Amygdala (tissue), 56 donors: ENCODE measurements around the gene IFI27.
"Not testable (repeated sequence)": the region's sequence is repeated elsewhere in the genome, so short reads cannot be mapped to it uniquely, and the experiment has no call there.

ENCODE experiments used
- DNase-seq, 56 donors: peaks; one replicate each; lab custom pipeline; 2025; lab: John Stamatoyannopoulos, UW

Gene IFI27

GRCh38 chr14:94144765-94145164 is 34.2 kb downstream of the IFI27 start:
- DNase-seq = no peak

DNA sequence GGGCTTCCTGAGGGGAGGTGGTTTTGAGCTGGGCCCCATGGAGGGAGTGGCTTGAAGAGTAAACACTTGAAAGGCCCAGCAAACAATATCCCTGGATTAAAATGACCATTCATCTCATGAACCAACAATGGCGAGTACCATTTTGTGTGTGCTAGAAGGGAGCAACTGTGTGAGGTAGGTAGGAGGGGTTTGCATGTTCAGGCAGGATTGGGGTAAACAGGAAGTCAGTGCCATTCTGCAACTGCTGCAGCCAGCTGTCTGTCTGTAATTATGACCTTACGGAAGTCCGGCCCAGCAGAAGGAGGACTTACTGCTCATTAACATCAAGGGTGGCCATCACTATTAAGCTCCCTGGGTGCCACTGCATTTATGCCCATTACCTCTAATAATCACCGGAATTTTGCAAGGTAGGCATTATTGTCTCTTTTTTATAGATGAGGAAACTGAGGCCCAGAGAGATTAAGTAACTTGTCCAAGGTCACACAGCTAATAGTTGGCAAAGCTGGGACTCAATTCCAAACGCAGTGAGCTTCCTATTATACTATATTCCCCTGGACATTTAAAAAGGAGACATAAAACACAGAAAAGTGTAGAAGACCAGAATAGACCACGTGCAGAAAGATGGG is 35.5 kb downstream of the IFI27 start:
- DNase-seq = no peak

GRCh38 chr14:94152676-94153075 is 42.1 kb downstream of the IFI27 start:
- DNase-seq = no peak

DNA sequence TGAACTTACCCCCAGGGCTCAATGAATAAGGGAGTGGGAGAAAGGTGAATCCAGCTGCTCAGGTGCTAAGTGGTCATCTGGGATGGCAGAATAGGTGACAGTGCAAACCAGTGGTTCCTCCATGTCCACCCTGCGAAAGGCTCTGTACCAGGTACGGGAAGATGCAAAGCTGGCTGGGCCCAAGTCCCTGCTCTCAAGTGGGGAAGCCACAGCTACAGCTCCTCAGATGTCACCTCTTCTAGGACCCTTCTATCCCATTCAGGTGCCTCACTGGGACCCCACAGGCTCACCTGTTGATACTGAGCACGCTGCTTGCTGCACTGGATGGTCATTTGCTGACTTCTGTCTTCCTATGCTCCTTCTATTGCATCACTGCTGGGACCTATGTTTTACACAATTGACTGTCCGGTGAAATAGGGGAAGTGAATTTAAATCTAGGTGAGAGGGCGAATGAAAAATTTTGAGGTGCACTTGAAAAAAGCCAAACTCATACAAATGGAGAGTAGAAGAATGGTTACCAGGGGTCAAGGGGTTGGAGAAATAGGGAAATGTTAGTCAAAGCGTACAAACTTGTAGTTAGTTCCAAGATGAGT is 43.3 kb downstream of the IFI27 start:
- DNase-seq = no peak

GRCh38 chr14:94156143-94156542 is 45.6 kb downstream of the IFI27 start:
- DNase-seq = not testable (repeated sequence)

GRCh38 chr14:94157197-94157596 is 46.7 kb downstream of the IFI27 start:
- no peak for DNase-seq

- no peak for DNase-seq
Measured at GRCh38 chr14:94158239-94158883, 47.8 kb downstream of the IFI27 start.

DNA sequence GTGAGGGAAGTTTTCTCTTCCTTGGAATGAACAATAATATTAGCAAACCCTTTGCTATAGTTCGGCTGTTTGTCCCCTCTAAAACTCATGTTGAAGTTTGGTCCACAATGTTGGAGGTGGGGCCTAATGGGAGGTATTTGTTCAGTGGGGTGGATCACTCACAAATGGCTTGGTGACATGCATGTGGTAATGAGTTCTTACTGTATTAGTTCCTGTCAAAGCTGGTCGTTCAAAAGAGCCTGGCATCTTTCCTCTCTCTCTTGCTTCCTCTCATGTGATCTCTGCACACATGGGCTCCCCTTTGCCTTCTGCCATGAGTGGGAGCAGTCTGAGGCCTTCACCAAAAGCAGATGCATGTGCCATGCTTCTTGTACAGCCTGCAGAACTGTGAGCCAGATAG is 50.5 kb downstream of the IFI27 start:
- DNase-seq = no peak

DNA sequence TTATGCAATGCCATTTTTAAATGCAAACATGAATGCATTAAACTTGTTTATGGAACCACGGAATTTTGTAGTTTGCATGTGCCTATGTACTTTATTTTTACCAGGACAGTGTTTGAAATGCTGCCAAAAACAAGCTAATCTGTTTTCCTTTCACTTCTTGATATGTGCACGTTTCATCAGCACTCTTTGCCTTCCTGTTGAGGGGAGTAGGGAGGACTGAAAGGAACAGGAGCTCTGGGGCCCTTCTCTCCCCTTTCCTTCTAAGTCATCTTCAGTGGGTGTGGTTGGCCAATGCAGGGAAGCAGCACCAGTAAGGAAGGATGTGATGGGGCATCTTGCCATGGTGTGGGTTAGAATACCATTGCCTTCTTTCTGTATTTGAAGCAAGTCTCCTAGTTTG is 51.4 kb downstream of the IFI27 start:
- DNase-seq = no peak

- DNase-seq = no peak
Measured at GRCh38 chr14:94162466-94162865, 51.9 kb downstream of the IFI27 start.

DNA sequence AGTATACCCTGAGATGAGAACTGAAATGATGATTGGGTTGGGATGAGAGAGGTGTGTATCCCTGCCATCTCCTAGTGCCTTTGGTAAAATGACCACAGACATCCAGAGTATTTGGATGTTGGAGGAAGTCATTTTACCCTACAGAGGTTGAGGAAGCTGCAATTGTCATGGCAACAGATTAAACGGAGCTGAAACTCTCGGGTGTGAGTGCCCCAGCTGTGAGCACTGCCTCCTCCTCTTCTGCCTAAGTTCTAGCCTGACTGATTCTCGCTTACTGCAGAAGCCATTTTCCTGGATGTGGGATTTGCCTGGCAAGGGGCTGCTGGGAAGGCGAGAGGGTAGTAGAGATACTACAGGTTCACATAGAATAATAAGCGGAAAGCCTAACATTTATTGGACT is 53.3 kb downstream of the IFI27 start:
- DNase-seq = no peak

- DNase-seq = peak in 29 of 56 donors; percentile 15 to 86 (median 51)
Measured at GRCh38 chr14:94164685-94165431, 54.3 kb downstream of the IFI27 start.

- DNase-seq = no peak
Measured at GRCh38 chr14:94165744-94166143, 55.2 kb downstream of the IFI27 start.
